Right atrium auricular region (tissue), 2 donors: ENCODE data around the gene DRICH1. TPM values are rescaled to one million over a fixed set of nuclear protein-coding genes. Genes with fewer than 3 reads are reported as not detected.

Source experiments
- DNase-seq: peaks from one replicate; pipeline ENCODE4 v3.0.0-alpha.2; 2019; ENCODE audit warnings: low spot score
- H3K27ac ChIP-seq, 2 donors: fragments of 200-600 bp; sonication (generic); 1 replicate in 1 of 2; 2 replicates in 1 of 2; pipeline ENCODE4 v1.5.1; 2016 to 2019
- H3K27me3 ChIP-seq, 2 donors: fragments of 200-600 bp; sonication (generic); one replicate each; pipeline versions ENCODE4 v1.5.1 to v1.6.0; 2017 to 2019
- H3K36me3 ChIP-seq: fragments of 200-600 bp; sonication (generic); one replicate; pipeline ENCODE4 v1.5.1; 2016
- H3K4me1 ChIP-seq, 2 donors: fragments of 200-600 bp; sonication (generic); one replicate each; pipeline versions ENCODE4 v1.5.1 to v1.6.0; 2017 to 2019
- H3K4me3 ChIP-seq, 2 donors: fragments of 200-600 bp; sonication (generic); 1 replicate in 1 of 2; 2 replicates in 1 of 2; pipeline ENCODE4 v1.5.1; 2017 to 2019; ENCODE audit warnings: mild to moderate bottlenecking in 1 of 2, moderate library complexity in 1 of 2
- H3K9me3 ChIP-seq, 2 donors: fragments of 200-600 bp; sonication (generic); one replicate each; pipeline ENCODE4 v1.5.1; 2019
- total RNA-seq, 2 donors: library from RNA; depleted of rRNA; stranded (reverse); fragments of >200 nt; gene quantifications; one replicate each; pipeline ENCODE4 v1.1.0, GENCODE V29; 2016
- TF ChIP-seq, protein P1 (sequence below), 2 donors: fragments of 200-600 bp; sonication (generic); IDR thresholded peaks; one replicate each; pipeline ENCODE4 v1.5.1; 2019; ENCODE audit warnings: antibody characterized with exemption in 2 of 2

The DRICH1 gene
- total RNA-seq, 2 donors from 2014 or later, result not detected

GRCh38 chr22:23571486-23571885, 60.6 kb downstream of the DRICH1 start:
- no peaks in the 10 kb centered on the region for H3K27me3 ChIP-seq
- TF ChIP-seq, protein P1, sequence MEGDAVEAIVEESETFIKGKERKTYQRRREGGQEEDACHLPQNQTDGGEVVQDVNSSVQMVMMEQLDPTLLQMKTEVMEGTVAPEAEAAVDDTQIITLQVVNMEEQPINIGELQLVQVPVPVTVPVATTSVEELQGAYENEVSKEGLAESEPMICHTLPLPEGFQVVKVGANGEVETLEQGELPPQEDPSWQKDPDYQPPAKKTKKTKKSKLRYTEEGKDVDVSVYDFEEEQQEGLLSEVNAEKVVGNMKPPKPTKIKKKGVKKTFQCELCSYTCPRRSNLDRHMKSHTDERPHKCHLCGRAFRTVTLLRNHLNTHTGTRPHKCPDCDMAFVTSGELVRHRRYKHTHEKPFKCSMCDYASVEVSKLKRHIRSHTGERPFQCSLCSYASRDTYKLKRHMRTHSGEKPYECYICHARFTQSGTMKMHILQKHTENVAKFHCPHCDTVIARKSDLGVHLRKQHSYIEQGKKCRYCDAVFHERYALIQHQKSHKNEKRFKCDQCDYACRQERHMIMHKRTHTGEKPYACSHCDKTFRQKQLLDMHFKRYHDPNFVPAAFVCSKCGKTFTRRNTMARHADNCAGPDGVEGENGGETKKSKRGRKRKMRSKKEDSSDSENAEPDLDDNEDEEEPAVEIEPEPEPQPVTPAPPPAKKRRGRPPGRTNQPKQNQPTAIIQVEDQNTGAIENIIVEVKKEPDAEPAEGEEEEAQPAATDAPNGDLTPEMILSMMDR (IDR thresholded peaks at IDR 0.05), result no peak
- no peak for DNase-seq
- no peak overlapping the region for H3K4me3 ChIP-seq
- no peak overlapping the region for H3K27ac ChIP-seq
- H3K4me1 ChIP-seq, result peaks cover 0 to 2% of the 10 kb centered on the region in 2 donors
- no peaks in the 10 kb centered on the region for H3K36me3 ChIP-seq
- H3K9me3 ChIP-seq, result no peaks in the 10 kb centered on the region

DNA sequence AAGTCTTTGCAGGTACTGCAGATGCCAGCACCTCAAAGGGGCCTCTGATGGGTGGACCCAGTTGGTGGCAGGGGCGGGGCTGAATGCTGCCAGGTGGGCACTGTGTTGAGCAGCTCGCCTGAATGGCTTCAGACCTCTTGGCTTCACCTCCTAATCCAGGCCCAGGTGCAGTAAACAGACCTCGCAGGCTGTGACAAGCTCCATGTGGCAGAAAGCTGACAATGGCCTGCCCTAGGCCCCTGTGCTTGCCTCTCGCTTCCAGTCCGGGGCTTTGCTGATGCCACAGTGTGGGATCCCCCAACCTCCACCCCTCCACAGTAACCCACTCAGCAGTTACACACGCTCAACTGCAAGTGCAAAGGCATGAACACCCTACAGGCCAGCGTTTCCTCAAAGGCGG, 61.4 kb downstream of the DRICH1 start:
- no peaks in the 10 kb centered on the region for H3K27me3 ChIP-seq
- TF ChIP-seq, protein P1 (IDR thresholded peaks at IDR 0.05), result no peak

DNA sequence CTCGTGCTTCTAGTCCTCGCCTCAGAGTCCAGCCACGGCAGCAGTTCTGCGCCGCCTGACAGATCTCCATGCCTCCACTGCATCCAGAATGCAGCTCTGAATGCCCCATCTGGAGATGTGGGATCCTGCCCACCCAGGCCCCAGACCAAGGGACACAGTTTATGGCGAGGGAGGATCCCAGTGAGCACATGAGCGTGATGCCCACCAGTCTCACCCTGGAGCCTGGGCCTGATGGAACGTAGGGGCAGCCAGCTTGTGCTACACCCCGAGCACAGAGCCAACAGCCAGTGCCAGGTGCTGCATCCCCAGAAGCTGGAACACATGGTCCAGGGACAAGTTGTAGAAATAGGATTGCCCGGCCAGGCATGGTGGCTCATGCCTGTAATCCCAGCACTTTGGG, 62.4 kb downstream of the DRICH1 start:
- Histone ChIP-seq H3K27ac (no peak overlapping the region), H3K4me3 (no peak overlapping the region), H3K4me1 (peaks cover 0 to 13% of the 10 kb centered on the region in 2 donors), H3K9me3 (no peaks in the 10 kb centered on the region), H3K36me3 (no peaks in the 10 kb centered on the region), H3K27me3 (no peaks in the 10 kb centered on the region)
- TF ChIP-seq, protein P1 (IDR thresholded peaks at IDR 0.05), result no peak
- DNase-seq, result no peak

More for the DNA sequence above, 61.4 kb downstream of the DRICH1 start:
- no peak overlapping the region for H3K4me3 ChIP-seq
- H3K9me3 ChIP-seq, result no peaks in the 10 kb centered on the region
- no peaks in the 10 kb centered on the region for H3K36me3 ChIP-seq
- H3K4me1 ChIP-seq, result peaks cover 0 to 10% of the 10 kb centered on the region in 2 donors
- no peak overlapping the region for H3K27ac ChIP-seq
- no peak for DNase-seq

- no peaks in the 10 kb centered on the region for H3K9me3 ChIP-seq
- H3K4me1 ChIP-seq, result peaks cover 0 to 13% of the 10 kb centered on the region in 2 donors
- DNase-seq, result no peak
- H3K27me3 ChIP-seq, result no peaks in the 10 kb centered on the region
- no peak overlapping the region for H3K4me3 ChIP-seq
- H3K36me3 ChIP-seq, result no peaks in the 10 kb centered on the region
- TF ChIP-seq, protein P1 (IDR thresholded peaks at IDR 0.05), result no peak
- no peak overlapping the region for H3K27ac ChIP-seq
These were observed 62.8 kb downstream of the DRICH1 start for GRCh38 chr22:23569291-23569690.

- no peak overlapping the region for H3K27ac ChIP-seq
- H3K27me3 ChIP-seq, result no peaks in the 10 kb centered on the region
- H3K9me3 ChIP-seq, result no peaks in the 10 kb centered on the region
- TF ChIP-seq, protein P1 (IDR thresholded peaks at IDR 0.05), result no peak
- H3K4me3 ChIP-seq, result peak overlapping the region; percentile 34 to 50
- peaks cover 0 to 13% of the 10 kb centered on the region in 2 donors for H3K4me1 ChIP-seq
- no peak for DNase-seq
- H3K36me3 ChIP-seq, result no peaks in the 10 kb centered on the region
These were observed 65.2 kb downstream of the DRICH1 start for GRCh38 chr22:23566705-23567475.
